Fibroblast of lung (primary cell): ENCODE results near the gene HRG. TPM values are rescaled to one million over a fixed set of nuclear protein-coding genes. Genes with fewer than 3 reads are reported as not detected.
"Not testable (repeated sequence)": the region's sequence is repeated elsewhere in the genome, so short reads cannot be mapped to it uniquely, and the experiment has no call there.

Experiments used
- DNase-seq, 2 donors: peaks; one replicate each; pipeline versions ENCODE4 v3.0.0 to v3.0.0-alpha.2; 2010; ENCODE audit warnings: low read depth in 2 of 2
- H2AFZ ChIP-seq: 2 replicates; pipeline ENCODE4 v1.5.1; 2012; ENCODE audit warnings: low read length, control low read depth, inconsistent platforms
- H3K27ac ChIP-seq: 2 replicates; pipeline ENCODE4 v1.5.1; 2011; ENCODE audit warnings: low read length, control low read depth; ENCODE audit not compliant: insufficient read depth
- H3K27me3 ChIP-seq: 2 replicates; pipeline ENCODE4 v1.5.1; 2011; ENCODE audit warnings: mild to moderate bottlenecking, low read length; ENCODE audit not compliant: control insufficient read depth, insufficient read depth
- H3K36me3 ChIP-seq: 2 replicates; pipeline ENCODE4 v1.5.1; 2011; ENCODE audit warnings: low read length; ENCODE audit not compliant: control insufficient read depth, insufficient read depth
- H3K4me1 ChIP-seq: 2 replicates; pipeline ENCODE4 v1.5.1; 2011; ENCODE audit warnings: low read length; ENCODE audit not compliant: control insufficient read depth, insufficient read depth; ENCODE audit errors: extremely low read depth
- H3K4me2 ChIP-seq: 2 replicates; pipeline ENCODE4 v1.5.1; 2011; ENCODE audit warnings: low read length, control low read depth; ENCODE audit not compliant: insufficient read depth; ENCODE audit errors: extremely low read depth
- H3K4me3 ChIP-seq, 4 experiments: fragments of 200-600 bp in 1 of 4; sonication (generic) in 1 of 4; replicated peaks in 1 of 4; 2 replicates each; pipeline ENCODE4 v1.5.1; 2011 to 2016; ENCODE audit warnings: low read length in 4 of 4, low read depth in 3 of 4, mild to moderate bottlenecking in 3 of 4, control low read depth in 2 of 4, inconsistent platforms in 1 of 4, mixed read lengths in 1 of 4; ENCODE audit not compliant: insufficient read depth in 1 of 4; ENCODE audit errors: control extremely low read depth in 1 of 4
- H3K79me2 ChIP-seq: 2 replicates; pipeline ENCODE4 v1.5.1; 2012; ENCODE audit warnings: mild to moderate bottlenecking, low read length, inconsistent platforms; ENCODE audit not compliant: control insufficient read depth, insufficient read depth
- H3K9ac ChIP-seq: 2 replicates; pipeline ENCODE4 v1.5.1; 2011; ENCODE audit warnings: mild to moderate bottlenecking, low read length, control low read depth; ENCODE audit not compliant: insufficient read depth
- H3K9me3 ChIP-seq: 2 replicates; pipeline ENCODE4 v1.5.1; 2012; ENCODE audit warnings: low read depth, low read length; ENCODE audit not compliant: control insufficient read depth, insufficient read depth
- H4K20me1 ChIP-seq: 2 replicates; pipeline ENCODE4 v1.5.1; 2011; ENCODE audit warnings: low read length; ENCODE audit not compliant: control insufficient read depth, insufficient read depth; ENCODE audit errors: extremely low read depth
- CTCF ChIP-seq, 2 donors: IDR thresholded peaks in 1 of 2; conservative IDR thresholded peaks in 1 of 2; 1 replicate in 1 of 2; 2 replicates in 1 of 2; pipeline ENCODE4 v1.5.1; 2011 to 2012; ENCODE audit warnings: low read length in 2 of 2, control low read depth in 1 of 2, inconsistent platforms in 1 of 2, low read depth in 1 of 2, mild to moderate bottlenecking in 1 of 2
- EZH2 ChIP-seq: IDR thresholded peaks from 2 replicates; pipeline ENCODE4 v1.5.1; 2012; ENCODE audit warnings: low read length, control low read depth, mild to moderate bottlenecking; ENCODE audit errors: missing control alignments
- polyA plus RNA-seq, 2 donors: library from polyadenylated mRNA; depleted of rRNA in 1 of 2; stranded (reverse) in 1 of 2; unstranded in 1 of 2; fragments of >200 nt; gene quantifications; 2 replicates each; pipeline ENCODE4 v1.2.1, GENCODE V29; 2011 to 2012; ENCODE audit warnings: missing spikeins in 1 of 2
- total RNA-seq: library from RNA; depleted of rRNA; stranded (reverse); fragments of >200 nt; gene quantifications from 2 replicates; pipeline ENCODE4 v1.2.1, GENCODE V29; 2014

HRG gene
- total and polyA plus RNA-seq, 2 donors (not counting 1 experiment from before 2014, with no cell fraction given): not detected

GRCh38 chr3:186705882-186706780 is 40.3 kb downstream of the HRG start:
- no peak overlapping the region for H3K4me2 ChIP-seq
- H3K79me2 ChIP-seq: no peaks in the 10 kb centered on the region
- no peak overlapping the region for H2AFZ ChIP-seq
- no peaks in the 10 kb centered on the region for H4K20me1 ChIP-seq
- H3K9ac ChIP-seq: no peak overlapping the region
- DNase-seq: no peak
- no peaks in the 10 kb centered on the region for H3K27me3 ChIP-seq
- H3K36me3 ChIP-seq: no peaks in the 10 kb centered on the region
- no peak for TF ChIP-seq EZH2
- TF ChIP-seq CTCF (conservative IDR thresholded peaks at IDR 0.05 in 1 of 2, IDR thresholded peaks at IDR 0.05 in 1 of 2; ENCODE audit: low read depth in 1 of 2, low read length in 2 of 2): no peak
- H3K9me3 ChIP-seq: no peaks in the 10 kb centered on the region
- H3K4me1 ChIP-seq: no peaks in the 10 kb centered on the region
- H3K27ac ChIP-seq: no peak overlapping the region
- H3K4me3 ChIP-seq: no peak overlapping the region

- no peak for TF ChIP-seq EZH2
- TF ChIP-seq CTCF (conservative IDR thresholded peaks at IDR 0.05 in 1 of 2, IDR thresholded peaks at IDR 0.05 in 1 of 2; ENCODE audit: low read depth in 1 of 2, low read length in 2 of 2): no peak
- no peaks in the 10 kb centered on the region for H3K79me2 ChIP-seq
- no peak overlapping the region for H3K9ac ChIP-seq
- H3K27ac ChIP-seq: no peak overlapping the region
- H3K4me1 ChIP-seq: no peaks in the 10 kb centered on the region
- H2AFZ ChIP-seq: no peak overlapping the region
- H3K27me3 ChIP-seq: peaks cover 2% of the 10 kb centered on the region
- H4K20me1 ChIP-seq: no peaks in the 10 kb centered on the region
- H3K4me2 ChIP-seq: no peak overlapping the region
- H3K9me3 ChIP-seq: no peaks in the 10 kb centered on the region
- H3K36me3 ChIP-seq: no peaks in the 10 kb centered on the region
- H3K4me3 ChIP-seq: no peak overlapping the region
- no peak for DNase-seq
Observed at GRCh38 chr3:186708983-186709679, 43.3 kb downstream of the HRG start.

- H3K4me3 ChIP-seq, H4K20me1 ChIP-seq, DNase-seq, H3K36me3 ChIP-seq, H3K9me3 ChIP-seq, H3K4me2 ChIP-seq, H3K27me3 ChIP-seq, H3K9ac ChIP-seq, H3K79me2 ChIP-seq, H3K27ac ChIP-seq, H2AFZ ChIP-seq, H3K4me1 ChIP-seq: not testable (repeated sequence)
Observed at GRCh38 chr3:186710694-186711093, 44.9 kb downstream of the HRG start.
